ENCODE measurements around the gene IQGAP1. TPM values are rescaled to one million over a fixed set of nuclear protein-coding genes. Genes with fewer than 3 reads are reported as not detected.

The IQGAP1 gene
- polyA plus RNA-seq, 2 of the 4 experiments (the other 2 are of a cell fraction): 100 to 168 TPM

GRCh38 chr15:90545095-90545494, 157.1 kb downstream of the IQGAP1 start:
- 91% methylated on average over 7 of the region's 7 CpGs for WGBS (ENCODE audit: missing lambda C conversion rate)
- no peak overlapping the region for H3K27ac ChIP-seq
- H3K9me3 ChIP-seq: no peaks in the 10 kb centered on the region
- POLR2A ChIA-PET: interaction anchor here (1.7 kb wide), 1 partner anchor 14 kb away, joined by 4 read pairs; no protein-coding TSS in a partner anchor
- H3K4me1 ChIP-seq: no peaks in the 10 kb centered on the region
- CTCF ChIA-PET: no interaction called here
- ATAC-seq (peak in 1 of 2 experiments; percentile 54; a peak in 2 of 6 replicates), FAIRE-seq (peak; percentile 77), DNase-seq (ENCODE audit: low read depth in 1 of 2, low spot score in 1 of 2) (peak in 1 of 2 experiments; percentile 33)
- H3K4me3 ChIP-seq: no peak overlapping the region
- no peak overlapping the region for H3K4me2 ChIP-seq
- TF ChIP-seq SMC3 (IDR thresholded peaks at IDR 0.05) (0 out of 3 replicates have a peak, but pooled peaks have one; percentile 7), SREBF2 (IDR thresholded peaks at IDR 0.05) (no peak), HES2 (IDR thresholded peaks at IDR 0.05) (no peak), NR3C1 (IDR thresholded peaks at IDR 0.05) (no peak), CTCF (IDR thresholded peaks at IDR 0.05) (0 out of 3 replicates have a peak, but pooled peaks have one; percentile 17), ZNF302 (CRISPR knock-in tag; IDR thresholded peaks at IDR 0.05) (no peak), ZSCAN20 (CRISPR knock-in tag; IDR thresholded peaks at IDR 0.05) (no peak), HDAC2 (IDR thresholded peaks at IDR 0.05) (no peak), BHLHE40 (IDR thresholded peaks at IDR 0.05; ENCODE audit: low read depth, low read length) (no peak)

GRCh38 chr15:90547540-90547939, 159.5 kb downstream of the IQGAP1 start:
- no peaks in the 10 kb centered on the region for H3K9me3 ChIP-seq
- H3K4me3 ChIP-seq: no peak overlapping the region
- H3K4me1 ChIP-seq: peaks cover 3% of the 10 kb centered on the region; the same call in 1 of the 3 replicates
- FAIRE-seq (no peak), DNase-seq (ENCODE audit: low read depth in 1 of 2, low spot score in 1 of 2) (no peak), ATAC-seq (no peak)
- WGBS (ENCODE audit: missing lambda C conversion rate): 63% methylated on average over 2 of the region's 2 CpGs
- CTCF ChIA-PET: interaction anchor here (0.6 to 1.5 kb wide), 2 partner anchors 227 to 530 kb away, joined by 3 read pairs; no protein-coding TSS in a partner anchor
- no peak overlapping the region for H3K27ac ChIP-seq
- POLR2A ChIA-PET: no interaction called here
- no peak overlapping the region for H3K4me2 ChIP-seq
- TF ChIP-seq GATA3 (IDR thresholded peaks at IDR 0.05; ENCODE audit: borderline replicate concordance) (no peak), CEBPB (IDR thresholded peaks at IDR 0.05) (no peak), E2F6 (IDR thresholded peaks at IDR 0.05; ENCODE audit: borderline replicate concordance, low read depth) (no peak), NR3C1 (IDR thresholded peaks at IDR 0.05) (no peak), HOXA7 (CRISPR knock-in tag; IDR thresholded peaks at IDR 0.05) (no peak), FOSB (CRISPR knock-in tag; IDR thresholded peaks at IDR 0.05) (no peak), MYC (IDR thresholded peaks at IDR 0.05; ENCODE audit: borderline replicate concordance, low read length) (no peak), CBX2 (IDR thresholded peaks at IDR 0.05; ENCODE audit: borderline replicate concordance, low read depth) (no peak), POLR2AphosphoS2 (conservative IDR thresholded peaks at IDR 0.05; ENCODE audit: low read length) (no peak), KDM1A (IDR thresholded peaks at IDR 0.05; ENCODE audit: low read depth) (no peak), POLR2A (IDR thresholded peaks at IDR 0.05; ENCODE audit: low read length) (no peak), RARB (CRISPR knock-in tag; IDR thresholded peaks at IDR 0.05) (no peak), REST (IDR thresholded peaks at IDR 0.05) (no peak)

All from A549 (cell line).